Heart left ventricle (tissue), 16 donors: Measurements from ENCODE around the gene PRSS36. TPM values are rescaled to one million over a fixed set of nuclear protein-coding genes. Genes with fewer than 3 reads are reported as not detected.

Source experiments
- ATAC-seq, 4 donors: fragments of 200-7000 bp; cut with Tn5 transposase; one replicate each; pipeline ENCODE4 v1.9.1; 2020 to 2022; ENCODE audit warnings: moderate library complexity in 4 of 4, mild to moderate bottlenecking in 3 of 4, moderate number of reproducible peaks in 1 of 4
- DNase-seq, 5 donors: peaks; one replicate each; pipeline ENCODE4 v3.0.0-alpha.2; 2020
- H3K27ac ChIP-seq, 12 donors: fragments of 200-600 bp; sonication (generic) in 4 of 12; one replicate each; pipeline versions ENCODE4 v1.5.0 to v1.8.0; 2016 to 2022; ENCODE audit warnings: mild to moderate bottlenecking in 2 of 12
- H3K27me3 ChIP-seq, 9 donors: fragments of 200-600 bp; sonication (generic) in 2 of 9; one replicate each; pipeline versions ENCODE4 v1.5.1 to v1.8.0; 2016 to 2022; ENCODE audit warnings: mild to moderate bottlenecking in 3 of 9
- H3K36me3 ChIP-seq, 9 donors: fragments of 200-600 bp; sonication (generic) in 2 of 9; one replicate each; pipeline versions ENCODE4 v1.5.0 to v1.8.0; 2018 to 2022; ENCODE audit warnings: mild to moderate bottlenecking in 2 of 9
- H3K4me1 ChIP-seq, 12 donors: fragments of 200-600 bp; sonication (generic) in 4 of 12; one replicate each; pipeline versions ENCODE4 v1.5.0 to v1.8.0; 2016 to 2022; ENCODE audit warnings: mild to moderate bottlenecking in 3 of 12
- H3K4me3 ChIP-seq, 12 donors: fragments of 200-600 bp; sonication (generic) in 4 of 12; one replicate each; pipeline versions ENCODE4 v1.5.0 to v1.8.0; 2017 to 2022; ENCODE audit warnings: mild to moderate bottlenecking in 9 of 12, moderate library complexity in 4 of 12
- H3K9me3 ChIP-seq, 12 donors: fragments of 200-600 bp; sonication (generic) in 4 of 12; one replicate each; pipeline versions ENCODE4 v1.5.0 to v1.8.0; 2016 to 2022; ENCODE audit warnings: mild to moderate bottlenecking in 1 of 12
- POLR2A ChIP-seq, 2 donors: fragments of 450-650 bp; IDR thresholded peaks; one replicate each; pipeline ENCODE4 v1.6.1; 2017; ENCODE audit warnings: antibody characterized with exemption in 2 of 2, mild to moderate bottlenecking in 2 of 2, moderate library complexity in 2 of 2
- WGBS, 4 donors: extraction: QIAGEN DNeasy Blood & Tissue Kit in 2 of 4; methylation state at CpG; one replicate each; pipeline versions ENCODE4 v1.1.5 to v1.1.7; 2013 to 2018; 5-methylcytosine and 5-hydroxymethylcytosine counted together
- intact Hi-C, 10 donors: fragments of 100-400 bp; cut with DNase I; formaldehyde crosslinking; loops; one replicate each; pipeline versions ENCODE4 v1.11.1 to v1.14.2; 2022
- polyA plus RNA-seq, 2 donors: library from polyadenylated mRNA; stranded (reverse); fragments of 200-250 nt; gene quantifications; one replicate each; pipeline ENCODE4 v1.2.3, GENCODE V29; 2013
- total RNA-seq, 9 donors: library from RNA; depleted of rRNA in 2 of 9; stranded (reverse); fragments of >200 nt in 2 of 9; fragmentation: NEBNext Ultra II Directional in 3 of 9; extraction: Animal tissue kit (Norgen Biotek cat#: 25700) in 3 of 9; gene quantifications; one replicate each; pipeline versions ENCODE4 v1.1.0 to v1.2.4, GENCODE V29; 2016 to 2023
- TF ChIP-seq, protein P1 (sequence below), 12 donors: fragments of 200-600 bp; sonication (generic) in 4 of 12; IDR thresholded peaks; one replicate each; pipeline versions ENCODE4 v1.5.0 to v1.8.0; 2018 to 2022; ENCODE audit warnings: antibody characterized with exemption in 12 of 12, mild to moderate bottlenecking in 5 of 12
- donor health status: ischemic (EF 13 %, LVEDD 7.1; RV severe dilation, severe dysfunction).
- donor health status: healthy with polysubstance abuse.
- donor health status: DM: no; HTN: yes; CAD: no.
- donor health status: DM: no; HTN: no; CAD: no.
- donor health status: ischemic (EF 25% LVEDD 6.9; RV normal size, moderate dysfunction).
- donor health status: ischemic (EF 25% LVEDD 5.7; RV mildly dilated, moderate dysfunction).
- donor health status: healthy.
- donor health status: DM: yes; HTN: yes; CAD: no.
- donor health status: ischemic (EF 35%, LVEDD 5.7; RV mildly dilated, moderate dysfunction).
- donor health status: nonischemic (EF 11% LVEDD 7.7; RV severe dilation, severe dysfunction).
- donor health status: DM: yes; HTN: yes; CAD: no.
- donor health status: PGD.
- donor health status: ischemic (EF 29% LVEDD 5.4; RV normal size, mild dysfunction).
- donor health status: nonischemic (EF 23%, LVEDD 6.1; RV moderate dilation, normal function).

The PRSS36 gene
- total and polyA plus RNA-seq, 11 donors = 0.35 to 5.1 (median 1.2) TPM

DNA sequence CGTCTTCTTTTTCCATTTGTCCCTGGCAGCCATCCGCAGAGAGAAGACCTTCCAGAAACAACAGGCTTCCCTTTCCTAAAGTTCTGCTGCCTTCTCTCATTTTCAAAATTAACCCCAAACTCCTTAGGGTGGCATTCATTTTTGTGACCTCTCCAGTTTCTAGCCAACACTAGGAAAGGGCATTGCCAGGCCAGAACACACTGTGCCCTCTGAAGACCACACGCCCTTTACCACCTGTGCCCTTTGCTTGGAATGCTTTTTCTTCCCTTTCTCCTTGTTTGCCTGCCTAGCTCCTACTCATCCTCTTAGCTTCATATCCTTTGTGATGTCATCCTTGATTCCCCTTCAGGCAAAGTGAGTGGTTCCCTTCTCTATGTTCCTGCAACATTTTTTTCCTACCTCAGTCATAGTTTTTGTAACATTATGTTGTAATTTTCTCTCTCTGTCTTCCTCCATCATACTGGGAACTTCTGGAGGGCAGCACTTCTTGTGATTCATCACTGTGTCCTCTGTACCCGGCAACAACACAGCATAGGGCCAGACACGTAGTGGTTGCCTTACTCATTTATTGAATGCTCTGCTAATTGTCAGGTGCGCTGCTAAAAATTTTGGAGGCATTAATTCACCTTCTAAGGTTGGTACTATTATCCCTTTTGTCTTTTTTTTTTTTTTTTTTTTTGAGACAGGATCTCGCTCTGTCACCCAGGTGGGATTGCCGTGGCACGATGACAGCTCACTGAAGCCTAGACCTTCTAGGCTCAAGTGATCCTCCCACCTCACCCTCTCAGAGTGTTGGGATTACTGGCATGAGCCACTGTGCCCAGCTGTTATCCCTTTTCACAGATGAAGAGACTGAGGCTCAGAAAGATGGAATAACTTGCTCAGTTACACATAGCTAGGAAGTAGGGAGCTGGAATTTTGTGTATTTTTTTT lies 31.4 kb downstream of the PRSS36 start:
- 52 to 56% (median 54%) methylated on average over 9 of the region's 9 CpGs for WGBS, 4 donors
- ATAC-seq = peak in 1 of 4 donors; percentile 22
- DNase-seq = no peak
- no peaks in the 10 kb centered on the region for H3K27me3 ChIP-seq
- peaks cover 0 to 46% (median 45%) of the 10 kb centered on the region in 9 donors for H3K36me3 ChIP-seq
- peak overlapping the region; percentile 41 to 97 (median 76) for H3K4me3 ChIP-seq
- H3K4me1 ChIP-seq = peaks cover 0 to 37% (median 23%) of the 10 kb centered on the region in 12 donors
- intact Hi-C loops = loop anchor here in 3 of 10 donors (1.0 to 10.0 kb wide), 3 partner anchors 24 to 326 kb away; partner anchors contain the start of gene ZNF843 (in 2 of the 3)
- no peaks in the 10 kb centered on the region for H3K9me3 ChIP-seq
- no peak for TF ChIP-seq POLR2A (IDR thresholded peaks at IDR 0.05)
- TF ChIP-seq, protein P1, sequence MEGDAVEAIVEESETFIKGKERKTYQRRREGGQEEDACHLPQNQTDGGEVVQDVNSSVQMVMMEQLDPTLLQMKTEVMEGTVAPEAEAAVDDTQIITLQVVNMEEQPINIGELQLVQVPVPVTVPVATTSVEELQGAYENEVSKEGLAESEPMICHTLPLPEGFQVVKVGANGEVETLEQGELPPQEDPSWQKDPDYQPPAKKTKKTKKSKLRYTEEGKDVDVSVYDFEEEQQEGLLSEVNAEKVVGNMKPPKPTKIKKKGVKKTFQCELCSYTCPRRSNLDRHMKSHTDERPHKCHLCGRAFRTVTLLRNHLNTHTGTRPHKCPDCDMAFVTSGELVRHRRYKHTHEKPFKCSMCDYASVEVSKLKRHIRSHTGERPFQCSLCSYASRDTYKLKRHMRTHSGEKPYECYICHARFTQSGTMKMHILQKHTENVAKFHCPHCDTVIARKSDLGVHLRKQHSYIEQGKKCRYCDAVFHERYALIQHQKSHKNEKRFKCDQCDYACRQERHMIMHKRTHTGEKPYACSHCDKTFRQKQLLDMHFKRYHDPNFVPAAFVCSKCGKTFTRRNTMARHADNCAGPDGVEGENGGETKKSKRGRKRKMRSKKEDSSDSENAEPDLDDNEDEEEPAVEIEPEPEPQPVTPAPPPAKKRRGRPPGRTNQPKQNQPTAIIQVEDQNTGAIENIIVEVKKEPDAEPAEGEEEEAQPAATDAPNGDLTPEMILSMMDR (IDR thresholded peaks at IDR 0.05) = no peak
- peak overlapping the region; percentile 92 to 99 (median 96) for H3K27ac ChIP-seq

DNA sequence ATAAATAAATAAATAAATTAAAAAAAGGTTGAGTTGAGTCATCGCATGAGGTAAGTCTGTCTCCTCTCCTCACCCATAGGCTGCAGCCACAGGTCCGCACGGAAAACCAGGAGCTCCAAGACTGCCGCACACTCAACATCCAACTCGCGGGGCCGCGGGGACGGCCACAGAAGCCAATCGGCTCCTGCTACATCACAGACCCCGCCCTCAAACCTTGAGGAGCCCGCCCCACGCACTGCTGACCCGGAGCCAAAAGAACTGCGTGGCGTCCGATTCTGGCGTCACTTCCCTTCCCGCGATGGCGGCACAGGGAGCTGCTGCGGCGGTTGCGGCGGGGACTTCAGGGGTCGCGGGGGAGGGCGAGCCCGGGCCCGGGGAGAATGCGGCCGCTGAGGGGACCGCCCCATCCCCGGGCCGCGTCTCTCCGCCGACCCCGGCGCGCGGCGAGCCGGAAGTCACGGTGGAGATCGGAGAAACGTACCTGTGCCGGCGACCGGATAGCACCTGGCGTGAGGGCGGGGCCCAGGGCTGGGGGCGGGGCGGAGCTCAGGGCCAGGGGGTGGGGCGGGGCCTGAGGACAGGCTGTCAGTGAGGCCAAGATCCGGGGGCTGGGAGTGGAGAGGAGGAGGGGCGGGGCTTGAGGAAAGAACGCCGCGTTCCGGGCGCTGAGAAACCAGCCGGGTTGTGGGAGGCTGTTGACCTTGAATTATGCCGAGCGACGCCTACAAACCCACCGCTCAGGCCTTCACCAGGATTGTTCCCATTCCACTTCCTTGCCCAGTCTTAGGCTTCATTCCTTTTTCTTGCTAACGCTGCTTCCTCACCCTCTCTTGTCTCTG lies 32.3 kb downstream of the PRSS36 start, which contains the start of gene KAT8:
Gene KAT8, plus strand, starts transcription at position 281 of the 839 bp plus-strand sequence. Its CDS starts 18 bp downstream, at position 299.
- peaks cover 0 to 46% (median 31%) of the 10 kb centered on the region in 12 donors for H3K4me1 ChIP-seq
- intact Hi-C loops = loop anchor here in 4 of 10 donors (1.0 to 10.0 kb wide), 3 partner anchors 25 to 327 kb away; partner anchors contain the start of gene ZNF843 (in 2 of the 4)
- WGBS, 4 donors = 0 to 1% (median 1%) methylated on average over 46 to 68 of the region's 68 CpGs

DNA sequence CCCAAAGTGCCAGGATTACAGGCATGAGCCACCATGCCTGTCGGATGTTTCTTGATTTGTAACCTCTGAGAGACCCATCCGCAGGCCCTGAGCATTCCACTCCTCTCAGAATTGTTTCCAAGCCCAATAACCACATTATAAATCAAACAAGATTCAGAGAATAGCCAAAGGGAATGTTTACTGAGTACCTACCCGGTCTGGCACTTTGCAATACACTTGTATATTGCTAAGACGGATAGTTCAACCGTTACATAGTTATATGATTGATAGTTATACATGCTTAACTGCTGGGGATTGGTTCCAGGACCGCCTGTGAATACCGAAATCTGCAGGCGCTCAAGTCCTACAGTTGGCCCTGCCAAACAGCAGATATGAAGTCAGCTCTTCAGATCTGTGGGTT lies 35.4 kb downstream of the PRSS36 start:
- Histone ChIP-seq H3K27me3 (no peaks in the 10 kb centered on the region), H3K27ac (peak overlapping the region; percentile 67 to 96 (median 82)), H3K36me3 (peaks cover 0 to 45% (median 37%) of the 10 kb centered on the region in 9 donors), H3K4me1 (peaks cover 0 to 62% (median 36%) of the 10 kb centered on the region in 12 donors), H3K9me3 (no peaks in the 10 kb centered on the region), H3K4me3 (no peak overlapping the region)
- DNase-seq (no peak), ATAC-seq (no peak)
- 90 to 94% (median 93%) methylated on average over 8 of the region's 8 CpGs for WGBS, 4 donors
- TF ChIP-seq, protein P1 (IDR thresholded peaks at IDR 0.05) = no peak
- no peak for TF ChIP-seq POLR2A (IDR thresholded peaks at IDR 0.05)
- intact Hi-C loops = loop anchor here in 2 of 10 donors (10.0 kb wide), 1 partner anchor 330 kb away; the partner anchor contains the start of gene ZNF843 (in 2 of the 2)

More for the DNA sequence above, 32.3 kb downstream of the PRSS36 start, which contains the start of gene KAT8:
- H3K9me3 ChIP-seq = no peaks in the 10 kb centered on the region
- ATAC-seq (peak; percentile 90 to 97 (median 94)), DNase-seq (peak; percentile 98 to 99 (median 99))
- no peaks in the 10 kb centered on the region for H3K27me3 ChIP-seq
- peaks cover 0 to 43% (median 37%) of the 10 kb centered on the region in 9 donors for H3K36me3 ChIP-seq
- peak within 1 kb of the TSS; percentile 92 to 99 (median 96) for H3K27ac ChIP-seq
- TF ChIP-seq POLR2A (IDR thresholded peaks at IDR 0.05) = peak; percentile 55 to 82
- TF ChIP-seq, protein P1 (IDR thresholded peaks at IDR 0.05) = no peak
- H3K4me3 ChIP-seq = peak within 1 kb of the TSS; percentile 41 to 97 (median 76)
